Progenitor cell of endocrine pancreas (in vitro differentiated cells): ENCODE results near the gene CTSH. TPM values are rescaled to one million over a fixed set of nuclear protein-coding genes. Genes with fewer than 3 reads are reported as not detected.
A peak's percentile ranks its signal among the peaks of the same experiment; 100 is the strongest.

ENCODE experiments used
- DNase-seq: peaks from one replicate; pipeline ENCODE4 v3.0.0; 2021; ENCODE audit warnings: low spot score; ENCODE audit not compliant: unreplicated experiment
- H3K27ac Mint-ChIP-seq: 2 replicates; pipeline ENCODE4 v1.8.0; 2021; ENCODE audit warnings: mild to moderate bottlenecking, moderate library complexity, mixed read lengths
- H3K27me3 Mint-ChIP-seq: 2 replicates; pipeline ENCODE4 v1.8.0; 2021; ENCODE audit warnings: mixed read lengths
- H3K36me3 Mint-ChIP-seq: 2 replicates; pipeline ENCODE4 v1.8.0; 2022; ENCODE audit warnings: mixed read lengths; ENCODE audit not compliant: insufficient read depth
- H3K4me1 Mint-ChIP-seq: 2 replicates; pipeline ENCODE4 v1.8.0; 2021; ENCODE audit warnings: low read depth, mixed read lengths
- H3K4me3 Mint-ChIP-seq: 2 replicates; pipeline ENCODE4 v1.8.0; 2021; ENCODE audit warnings: low read depth, mild to moderate bottlenecking, moderate library complexity, mixed read lengths
- H3K9me3 Mint-ChIP-seq: 2 replicates; pipeline ENCODE4 v1.8.0; 2021; ENCODE audit warnings: low read depth, mixed read lengths
- total RNA-seq: library from RNA; stranded (reverse); gene quantifications from 2 replicates; pipeline ENCODE4 v1.2.1, GENCODE V29; 2021
- TF ChIP-seq, protein P1 (sequence below): fragments of 200-600 bp; sonication (generic); IDR thresholded peaks from one replicate; pipeline ENCODE4 v1.5.0; 2021; ENCODE audit warnings: antibody characterized with exemption, mild to moderate bottlenecking; ENCODE audit not compliant: unreplicated experiment

CTSH gene
- total RNA-seq, 1 donor from 2014 or later, result 56.4 TPM

GRCh38 chr15:78893538-78893937 is 51.3 kb downstream of the CTSH start:
- no peak overlapping the region for H3K27ac Mint-ChIP-seq
- no peak for DNase-seq
- peaks cover 50% of the 10 kb centered on the region for H3K36me3 Mint-ChIP-seq
- no peak overlapping the region for H3K4me3 Mint-ChIP-seq
- TF ChIP-seq, protein P1, sequence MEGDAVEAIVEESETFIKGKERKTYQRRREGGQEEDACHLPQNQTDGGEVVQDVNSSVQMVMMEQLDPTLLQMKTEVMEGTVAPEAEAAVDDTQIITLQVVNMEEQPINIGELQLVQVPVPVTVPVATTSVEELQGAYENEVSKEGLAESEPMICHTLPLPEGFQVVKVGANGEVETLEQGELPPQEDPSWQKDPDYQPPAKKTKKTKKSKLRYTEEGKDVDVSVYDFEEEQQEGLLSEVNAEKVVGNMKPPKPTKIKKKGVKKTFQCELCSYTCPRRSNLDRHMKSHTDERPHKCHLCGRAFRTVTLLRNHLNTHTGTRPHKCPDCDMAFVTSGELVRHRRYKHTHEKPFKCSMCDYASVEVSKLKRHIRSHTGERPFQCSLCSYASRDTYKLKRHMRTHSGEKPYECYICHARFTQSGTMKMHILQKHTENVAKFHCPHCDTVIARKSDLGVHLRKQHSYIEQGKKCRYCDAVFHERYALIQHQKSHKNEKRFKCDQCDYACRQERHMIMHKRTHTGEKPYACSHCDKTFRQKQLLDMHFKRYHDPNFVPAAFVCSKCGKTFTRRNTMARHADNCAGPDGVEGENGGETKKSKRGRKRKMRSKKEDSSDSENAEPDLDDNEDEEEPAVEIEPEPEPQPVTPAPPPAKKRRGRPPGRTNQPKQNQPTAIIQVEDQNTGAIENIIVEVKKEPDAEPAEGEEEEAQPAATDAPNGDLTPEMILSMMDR, result no peak
- H3K9me3 Mint-ChIP-seq, result no peaks in the 10 kb centered on the region
- peaks cover 1% of the 10 kb centered on the region for H3K4me1 Mint-ChIP-seq
- no peaks in the 10 kb centered on the region for H3K27me3 Mint-ChIP-seq

GRCh38 chr15:78889000-78889399 is 55.8 kb downstream of the CTSH start:
- H3K36me3 Mint-ChIP-seq, result peaks cover 43% of the 10 kb centered on the region
- no peaks in the 10 kb centered on the region for H3K27me3 Mint-ChIP-seq
- TF ChIP-seq, protein P1, result no peak
- peaks cover 4% of the 10 kb centered on the region for H3K4me1 Mint-ChIP-seq
- no peak overlapping the region for H3K4me3 Mint-ChIP-seq
- H3K27ac Mint-ChIP-seq, result peak overlapping the region; percentile 16
- H3K9me3 Mint-ChIP-seq, result no peaks in the 10 kb centered on the region
- no peak for DNase-seq

DNA sequence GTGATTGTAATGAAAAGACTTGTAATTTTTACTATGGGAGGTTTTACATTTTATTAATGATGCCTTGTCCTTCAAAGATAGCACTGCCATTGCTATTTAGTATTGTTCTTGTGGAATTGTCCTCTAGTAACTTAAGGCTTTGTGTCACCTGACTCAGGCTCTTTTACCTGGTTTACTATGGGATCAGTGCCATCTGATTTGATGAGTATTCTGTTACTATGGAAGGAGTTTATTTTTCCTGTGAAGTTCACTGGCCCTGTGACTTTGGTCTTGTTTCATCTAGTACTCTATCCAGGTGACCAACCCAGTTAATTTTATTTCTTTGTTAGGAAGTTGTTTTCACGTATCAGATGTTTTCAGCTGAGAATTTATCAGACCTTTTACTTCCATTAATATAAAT is 63.2 kb downstream of the CTSH start:
- Mint-ChIP-seq H3K27me3 (no peaks in the 10 kb centered on the region), H3K4me3 (no peak overlapping the region), H3K36me3 (peaks cover 20% of the 10 kb centered on the region), H3K9me3 (no peaks in the 10 kb centered on the region), H3K27ac (peak overlapping the region; percentile 85), H3K4me1 (peaks cover 24% of the 10 kb centered on the region)
- TF ChIP-seq, protein P1, result no peak
- DNase-seq, result no peak

- no peak for DNase-seq
Measured at GRCh38 chr15:78880813-78881212, 64.0 kb downstream of the CTSH start.

DNA sequence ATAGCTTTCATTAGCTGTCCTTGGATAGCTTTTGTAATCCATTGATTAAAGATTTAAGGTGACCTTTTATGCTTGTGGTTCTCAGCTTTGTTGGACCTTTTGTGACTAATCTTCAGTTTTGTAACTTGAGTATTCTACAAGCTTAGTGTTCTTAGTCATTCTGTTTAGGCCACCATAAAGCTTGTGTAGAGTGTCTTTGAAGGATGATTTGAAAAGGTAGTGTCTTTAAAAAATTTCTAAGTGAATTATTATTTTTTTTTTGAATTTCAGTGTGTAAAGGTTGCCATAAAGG is 64.7 kb downstream of the CTSH start:
- no peak overlapping the region for H3K4me3 Mint-ChIP-seq
- peak overlapping the region; percentile 20 for H3K27ac Mint-ChIP-seq

More at GRCh38 chr15:78880813-78881212, 64.0 kb downstream of the CTSH start:
- peak overlapping the region; percentile 74 for H3K27ac Mint-ChIP-seq
- no peaks in the 10 kb centered on the region for H3K27me3 Mint-ChIP-seq
- H3K4me3 Mint-ChIP-seq, result no peak overlapping the region
- H3K36me3 Mint-ChIP-seq, result peaks cover 14% of the 10 kb centered on the region
- TF ChIP-seq, protein P1, result no peak
- H3K9me3 Mint-ChIP-seq, result no peaks in the 10 kb centered on the region
- peaks cover 27% of the 10 kb centered on the region for H3K4me1 Mint-ChIP-seq

More for the DNA sequence above, 64.7 kb downstream of the CTSH start:
- peaks cover 13% of the 10 kb centered on the region for H3K36me3 Mint-ChIP-seq
- H3K9me3 Mint-ChIP-seq, result no peaks in the 10 kb centered on the region
- peaks cover 32% of the 10 kb centered on the region for H3K4me1 Mint-ChIP-seq
- no peaks in the 10 kb centered on the region for H3K27me3 Mint-ChIP-seq
- no peak for DNase-seq
- TF ChIP-seq, protein P1, result no peak
